ENCODE results near the gene EFNA4. TPM values are rescaled to one million over a fixed set of nuclear protein-coding genes. Genes with fewer than 3 reads are reported as not detected.
A peak's percentile ranks its signal among the peaks of the same experiment; 100 is the strongest.

EFNA4 gene
- total RNA-seq, 2 donors from 2014 or later = 2.2 to 3.5 TPM

- Histone ChIP-seq H3K9me3 (no peaks in the 10 kb centered on the region), H3K27me3 (peaks cover 31 to 48% of the 10 kb centered on the region in 2 donors), H3K27ac (no peak overlapping the region), H3K4me1 (peaks cover 0 to 73% of the 10 kb centered on the region in 2 donors), H3K36me3 (no peaks in the 10 kb centered on the region), H3K4me3 (no peak overlapping the region)
- TF ChIP-seq, protein P1, sequence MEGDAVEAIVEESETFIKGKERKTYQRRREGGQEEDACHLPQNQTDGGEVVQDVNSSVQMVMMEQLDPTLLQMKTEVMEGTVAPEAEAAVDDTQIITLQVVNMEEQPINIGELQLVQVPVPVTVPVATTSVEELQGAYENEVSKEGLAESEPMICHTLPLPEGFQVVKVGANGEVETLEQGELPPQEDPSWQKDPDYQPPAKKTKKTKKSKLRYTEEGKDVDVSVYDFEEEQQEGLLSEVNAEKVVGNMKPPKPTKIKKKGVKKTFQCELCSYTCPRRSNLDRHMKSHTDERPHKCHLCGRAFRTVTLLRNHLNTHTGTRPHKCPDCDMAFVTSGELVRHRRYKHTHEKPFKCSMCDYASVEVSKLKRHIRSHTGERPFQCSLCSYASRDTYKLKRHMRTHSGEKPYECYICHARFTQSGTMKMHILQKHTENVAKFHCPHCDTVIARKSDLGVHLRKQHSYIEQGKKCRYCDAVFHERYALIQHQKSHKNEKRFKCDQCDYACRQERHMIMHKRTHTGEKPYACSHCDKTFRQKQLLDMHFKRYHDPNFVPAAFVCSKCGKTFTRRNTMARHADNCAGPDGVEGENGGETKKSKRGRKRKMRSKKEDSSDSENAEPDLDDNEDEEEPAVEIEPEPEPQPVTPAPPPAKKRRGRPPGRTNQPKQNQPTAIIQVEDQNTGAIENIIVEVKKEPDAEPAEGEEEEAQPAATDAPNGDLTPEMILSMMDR (IDR thresholded peaks at IDR 0.05) = no peak
- no peak for DNase-seq (ENCODE audit: low spot score)
These were observed 19.6 kb downstream of the EFNA4 start for GRCh38 chr1:155083052-155083541.

- Histone ChIP-seq H3K4me1 (peaks cover 0 to 68% of the 10 kb centered on the region in 2 donors), H3K9me3 (no peaks in the 10 kb centered on the region), H3K4me3 (peak overlapping the region; percentile 56 to 73), H3K36me3 (no peaks in the 10 kb centered on the region), H3K27me3 (peaks cover 31 to 48% of the 10 kb centered on the region in 2 donors), H3K27ac (peak overlapping the region in 1 of 2 donors; percentile 94)
- DNase-seq (ENCODE audit: low spot score) = no peak
- TF ChIP-seq, protein P1 (IDR thresholded peaks at IDR 0.05) = no peak
These were observed 20.6 kb downstream of the EFNA4 start for GRCh38 chr1:155083865-155084721.

DNA sequence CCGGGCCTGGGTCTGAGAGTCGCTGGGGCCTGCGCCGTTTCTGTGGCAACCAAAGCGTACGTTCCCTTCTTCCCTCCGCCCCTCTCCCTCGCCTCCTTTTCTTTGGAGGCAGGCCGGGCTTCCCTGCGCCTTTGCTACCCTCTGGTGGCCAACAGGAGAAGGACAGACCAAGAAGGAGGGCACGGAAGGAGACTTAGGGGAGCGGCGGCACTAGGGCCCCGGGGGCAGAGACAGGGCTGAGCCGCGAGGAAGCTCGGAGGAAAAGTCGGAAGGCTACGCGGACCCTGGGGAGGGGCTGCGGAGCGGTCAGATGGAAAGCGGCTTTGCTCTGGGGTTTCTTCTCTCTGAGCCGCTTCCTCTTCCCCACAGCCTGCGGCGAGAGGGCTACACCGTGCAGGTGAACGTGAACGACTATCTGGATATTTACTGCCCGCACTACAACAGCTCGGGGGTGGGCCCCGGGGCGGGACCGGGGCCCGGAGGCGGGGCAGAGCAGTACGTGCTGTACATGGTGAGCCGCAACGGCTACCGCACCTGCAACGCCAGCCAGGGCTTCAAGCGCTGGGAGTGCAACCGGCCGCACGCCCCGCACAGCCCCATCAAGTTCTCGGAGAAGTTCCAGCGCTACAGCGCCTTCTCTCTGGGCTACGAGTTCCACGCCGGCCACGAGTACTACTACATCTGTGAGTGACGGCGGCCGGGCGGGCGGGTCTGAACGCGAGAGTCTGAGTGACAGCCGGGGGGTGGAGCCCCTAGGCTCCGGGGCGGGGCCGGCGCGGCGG, 21.4 kb downstream of the EFNA4 start:
- Histone ChIP-seq H3K27me3 (peaks cover 31 to 41% of the 10 kb centered on the region in 2 donors), H3K4me1 (peaks cover 0 to 60% of the 10 kb centered on the region in 2 donors), H3K36me3 (no peaks in the 10 kb centered on the region), H3K9me3 (no peaks in the 10 kb centered on the region), H3K27ac (peak overlapping the region; percentile 91 to 94), H3K4me3 (peak overlapping the region; percentile 56 to 73)
- peak; percentile 95 for DNase-seq (ENCODE audit: low spot score)
- TF ChIP-seq, protein P1 (IDR thresholded peaks at IDR 0.05) = peak; percentile 84 to 92

DNA sequence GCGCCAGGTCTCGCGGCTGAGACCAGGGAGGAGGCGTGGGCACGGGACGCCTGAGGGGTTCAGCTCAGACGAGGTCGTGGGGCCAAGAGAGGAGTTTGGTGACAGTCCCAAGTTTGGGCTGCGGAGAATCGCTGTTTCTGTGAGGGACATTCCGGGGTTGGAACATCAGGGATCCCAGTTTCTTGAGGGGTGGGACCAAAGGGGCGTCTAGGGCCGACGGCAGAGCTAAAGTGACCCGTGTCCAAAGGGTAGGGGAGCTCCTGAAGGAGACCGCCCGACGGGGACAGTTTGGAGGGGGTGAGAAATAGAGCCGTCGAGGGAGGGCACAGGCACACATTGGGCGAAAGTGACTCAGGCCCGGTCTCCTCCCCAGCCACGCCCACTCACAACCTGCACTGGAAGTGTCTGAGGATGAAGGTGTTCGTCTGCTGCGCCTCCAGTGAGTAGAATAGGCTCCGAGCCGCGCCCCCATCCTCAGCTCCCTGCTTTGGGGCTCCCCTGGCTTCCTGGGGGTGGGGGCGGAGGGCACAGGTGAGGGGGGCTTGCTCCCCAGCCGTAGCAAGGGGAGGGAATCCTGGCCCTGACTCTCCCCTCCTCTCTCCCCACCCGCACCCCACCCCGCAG, 22.1 kb downstream of the EFNA4 start:
- Histone ChIP-seq H3K27me3 (peaks cover 24 to 34% of the 10 kb centered on the region in 2 donors), H3K36me3 (no peaks in the 10 kb centered on the region), H3K4me3 (peak overlapping the region; percentile 56 to 73), H3K9me3 (no peaks in the 10 kb centered on the region), H3K27ac (peak overlapping the region; percentile 91 to 94), H3K4me1 (peaks cover 0 to 53% of the 10 kb centered on the region in 2 donors)
- TF ChIP-seq, protein P1 (IDR thresholded peaks at IDR 0.05) = no peak
- peak; percentile 81 for DNase-seq (ENCODE audit: low spot score)

DNA sequence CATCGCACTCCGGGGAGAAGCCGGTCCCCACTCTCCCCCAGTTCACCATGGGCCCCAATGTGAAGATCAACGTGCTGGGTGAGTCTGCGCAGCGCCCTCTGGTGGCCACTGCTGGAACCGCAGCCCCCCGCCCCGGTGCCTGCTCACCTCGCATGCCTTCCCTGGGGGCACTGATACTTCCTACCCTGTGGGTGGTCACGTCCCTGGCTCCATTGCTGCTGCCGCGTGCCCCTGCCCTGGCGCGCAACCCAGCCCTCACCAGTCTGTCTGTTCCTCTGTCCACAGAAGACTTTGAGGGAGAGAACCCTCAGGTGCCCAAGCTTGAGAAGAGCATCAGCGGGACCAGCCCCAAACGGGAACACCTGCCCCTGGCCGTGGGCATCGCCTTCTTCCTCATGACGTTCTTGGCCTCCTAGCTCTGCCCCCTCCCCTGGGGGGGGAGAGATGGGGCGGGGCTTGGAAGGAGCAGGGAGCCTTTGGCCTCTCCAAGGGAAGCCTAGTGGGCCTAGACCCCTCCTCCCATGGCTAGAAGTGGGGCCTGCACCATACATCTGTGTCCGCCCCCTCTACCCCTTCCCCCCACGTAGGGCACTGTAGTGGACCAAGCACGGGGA, 22.7 kb downstream of the EFNA4 start:
- DNase-seq (ENCODE audit: low spot score) = peak; percentile 74
- peaks cover 0 to 49% of the 10 kb centered on the region in 2 donors for H3K4me1 ChIP-seq

More for the DNA sequence above, 22.7 kb downstream of the EFNA4 start:
- peaks cover 17 to 28% of the 10 kb centered on the region in 2 donors for H3K27me3 ChIP-seq
- H3K27ac ChIP-seq = peak overlapping the region; percentile 91 to 94
- no peaks in the 10 kb centered on the region for H3K9me3 ChIP-seq
- no peaks in the 10 kb centered on the region for H3K36me3 ChIP-seq
- TF ChIP-seq, protein P1 (IDR thresholded peaks at IDR 0.05) = peak; percentile 100
- H3K4me3 ChIP-seq = peak overlapping the region in 1 of 2 donors; percentile 73
